Stomach smooth muscle (tissue), 2 donors: ENCODE measurements around the gene CD163L1.

Experiments
- H3K27ac ChIP-seq: one replicate; pipeline ENCODE4 v1.7.0; 2013; ENCODE audit warnings: mild to moderate bottlenecking, low read length, inconsistent platforms
- H3K27me3 ChIP-seq, 2 donors: one replicate each; pipeline ENCODE4 v1.7.0; 2013; ENCODE audit warnings: low read length in 2 of 2; ENCODE audit not compliant: insufficient read depth in 2 of 2, control insufficient read depth in 1 of 2
- H3K36me3 ChIP-seq, 2 donors: one replicate each; pipeline ENCODE4 v1.7.0; 2013; ENCODE audit warnings: low read length in 2 of 2; ENCODE audit not compliant: control insufficient read depth in 2 of 2, insufficient read depth in 2 of 2
- H3K4me1 ChIP-seq: one replicate; pipeline ENCODE4 v1.7.0; 2013; ENCODE audit warnings: low read length; ENCODE audit not compliant: control insufficient read depth, insufficient read depth
- H3K4me3 ChIP-seq, 2 donors: one replicate each; pipeline ENCODE4 v1.7.0; 2013; ENCODE audit warnings: low read length in 2 of 2
- H3K9ac ChIP-seq, 2 donors: one replicate each; pipeline ENCODE4 v1.7.0; 2013; ENCODE audit warnings: low read length in 2 of 2, mild to moderate bottlenecking in 1 of 2
- H3K9me3 ChIP-seq, 2 donors: one replicate each; pipeline ENCODE4 v1.7.0; 2013; ENCODE audit warnings: low read length in 2 of 2; ENCODE audit not compliant: control insufficient read depth in 2 of 2
- donor health status: healthy.
- donor health status: Pancreatic carcinoma.

Gene CD163L1

GRCh38 chr12:7404275-7404674 is 39.7 kb downstream of the CD163L1 start:
- Histone ChIP-seq H3K4me3 (no peak overlapping the region), H3K27me3 (no peaks in the 10 kb centered on the region), H3K4me1 (no peaks in the 10 kb centered on the region), H3K27ac (no peak overlapping the region), H3K9ac (no peak overlapping the region), H3K9me3 (no peaks in the 10 kb centered on the region), H3K36me3 (no peaks in the 10 kb centered on the region)

- H3K36me3 ChIP-seq = no peaks in the 10 kb centered on the region
- no peak overlapping the region for H3K9ac ChIP-seq
- no peaks in the 10 kb centered on the region for H3K4me1 ChIP-seq
- H3K9me3 ChIP-seq = no peaks in the 10 kb centered on the region
- H3K27ac ChIP-seq = no peak overlapping the region
- H3K4me3 ChIP-seq = no peak overlapping the region
- no peaks in the 10 kb centered on the region for H3K27me3 ChIP-seq
Measured at GRCh38 chr12:7403466-7403865, 40.5 kb downstream of the CD163L1 start.

- no peaks in the 10 kb centered on the region for H3K4me1 ChIP-seq
- no peak overlapping the region for H3K9ac ChIP-seq
- H3K27me3 ChIP-seq = no peaks in the 10 kb centered on the region
- no peak overlapping the region for H3K27ac ChIP-seq
- H3K36me3 ChIP-seq = no peaks in the 10 kb centered on the region
- no peaks in the 10 kb centered on the region for H3K9me3 ChIP-seq
- no peak overlapping the region for H3K4me3 ChIP-seq
Measured at GRCh38 chr12:7399089-7399488, 44.9 kb downstream of the CD163L1 start.

GRCh38 chr12:7396418-7396817 is 47.5 kb downstream of the CD163L1 start:
- H3K9me3 ChIP-seq = no peaks in the 10 kb centered on the region
- H3K27ac ChIP-seq = no peak overlapping the region
- H3K9ac ChIP-seq = no peak overlapping the region
- H3K27me3 ChIP-seq = no peaks in the 10 kb centered on the region
- H3K4me3 ChIP-seq = no peak overlapping the region
- no peaks in the 10 kb centered on the region for H3K36me3 ChIP-seq
- H3K4me1 ChIP-seq = no peaks in the 10 kb centered on the region

- Histone ChIP-seq H3K36me3 (no peaks in the 10 kb centered on the region), H3K27me3 (no peaks in the 10 kb centered on the region), H3K9ac (no peak overlapping the region), H3K27ac (no peak overlapping the region), H3K4me3 (no peak overlapping the region), H3K9me3 (no peaks in the 10 kb centered on the region), H3K4me1 (no peaks in the 10 kb centered on the region)
Measured at GRCh38 chr12:7395950-7396349, 48.0 kb downstream of the CD163L1 start.

GRCh38 chr12:7387289-7387688 is 56.7 kb downstream of the CD163L1 start:
- Histone ChIP-seq H3K4me1 (no peaks in the 10 kb centered on the region), H3K27ac (no peak overlapping the region), H3K4me3 (no peak overlapping the region), H3K27me3 (no peaks in the 10 kb centered on the region), H3K9me3 (peaks cover 0 to 5% of the 10 kb centered on the region in 2 donors), H3K9ac (no peak overlapping the region), H3K36me3 (no peaks in the 10 kb centered on the region)

- H3K4me1 ChIP-seq = no peaks in the 10 kb centered on the region
Measured at GRCh38 chr12:7383157-7383556, 60.8 kb downstream of the CD163L1 start.

GRCh38 chr12:7376196-7376595 is 67.8 kb downstream of the CD163L1 start:
- Histone ChIP-seq H3K36me3 (no peaks in the 10 kb centered on the region), H3K9me3 (no peaks in the 10 kb centered on the region), H3K9ac (no peak overlapping the region), H3K4me3 (no peak overlapping the region), H3K4me1 (no peaks in the 10 kb centered on the region), H3K27me3 (no peaks in the 10 kb centered on the region), H3K27ac (no peak overlapping the region)

More at GRCh38 chr12:7383157-7383556, 60.8 kb downstream of the CD163L1 start:
- no peaks in the 10 kb centered on the region for H3K36me3 ChIP-seq
- no peak overlapping the region for H3K27ac ChIP-seq
- H3K27me3 ChIP-seq = no peaks in the 10 kb centered on the region
- peaks cover 0 to 2% of the 10 kb centered on the region in 2 donors for H3K9me3 ChIP-seq
- H3K9ac ChIP-seq = no peak overlapping the region
- H3K4me3 ChIP-seq = no peak overlapping the region

GRCh38 chr12:7375145-7375543 is 68.8 kb downstream of the CD163L1 start:
- H3K4me1 ChIP-seq = no peaks in the 10 kb centered on the region
- no peak overlapping the region for H3K4me3 ChIP-seq
- H3K27me3 ChIP-seq = no peaks in the 10 kb centered on the region
- H3K9ac ChIP-seq = no peak overlapping the region
- no peaks in the 10 kb centered on the region for H3K36me3 ChIP-seq
- H3K27ac ChIP-seq = no peak overlapping the region
- no peaks in the 10 kb centered on the region for H3K9me3 ChIP-seq

GRCh38 chr12:7374423-7375144 is 69.4 kb downstream of the CD163L1 start:
- Histone ChIP-seq H3K9me3 (no peaks in the 10 kb centered on the region), H3K4me1 (no peaks in the 10 kb centered on the region), H3K4me3 (no peak overlapping the region), H3K9ac (no peak overlapping the region), H3K27ac (no peak overlapping the region), H3K36me3 (no peaks in the 10 kb centered on the region), H3K27me3 (no peaks in the 10 kb centered on the region)

GRCh38 chr12:7373226-7373625 is 70.7 kb downstream of the CD163L1 start:
- Histone ChIP-seq H3K9me3 (no peaks in the 10 kb centered on the region), H3K27me3 (no peaks in the 10 kb centered on the region), H3K9ac (no peak overlapping the region), H3K36me3 (no peaks in the 10 kb centered on the region), H3K27ac (no peak overlapping the region), H3K4me1 (no peaks in the 10 kb centered on the region), H3K4me3 (no peak overlapping the region)
